ENCODE data around the gene MRPL34.

- TF ChIP-seq CTCF (IDR thresholded peaks at IDR 0.05) = no peak
- no peak for TF ChIP-seq SIN3A (IDR thresholded peaks at IDR 0.05; ENCODE audit: borderline replicate concordance, insufficient read depth, low read depth, low read length)
- TF ChIP-seq POLR2AphosphoS5 (IDR thresholded peaks at IDR 0.05; ENCODE audit: low read depth, low read length) = no peak
Measured at GRCh38 chr19:17312189-17313113, 6.8 kb downstream of the MRPL34 start.
